Stimulated activated CD4-positive, alpha-beta T cell treated with anti-CD3 and anti-CD28 coated beads, Interleukin-12 subunit alpha, Interleukin-12 subunit beta, amount 100 ng/mL, for 48 hours (primary cell): ENCODE data around the gene HTRA3.

Experiments used
- DNase-seq, 3 donors: peaks; one replicate each; pipeline ENCODE4 v3.0.0-alpha.2; 2020; ENCODE audit warnings: low read depth in 2 of 3, low spot score in 1 of 3

HTRA3 gene

GRCh38 chr4:8269535-8270417, at the start of gene HTRA3:
Gene HTRA3 (plus strand): TSS chr4:8269754. CDS start chr4:8269969, 215 bp downstream.
- DNase-seq = no peak

- DNase-seq = no peak
Observed at GRCh38 chr4:8220661-8221450, 48.7 kb upstream of the HTRA3 start.

- DNase-seq = no peak
Observed at GRCh38 chr4:8221476-8221875, 48.1 kb upstream of the HTRA3 start.

GRCh38 chr4:8221985-8222384, 47.6 kb upstream of the HTRA3 start:
- no peak for DNase-seq

GRCh38 chr4:8222609-8223388, 46.8 kb upstream of the HTRA3 start:
- DNase-seq = no peak

GRCh38 chr4:8224267-8224974, 45.1 kb upstream of the HTRA3 start:
- no peak for DNase-seq

GRCh38 chr4:8224975-8225625, 44.5 kb upstream of the HTRA3 start:
- DNase-seq = no peak

GRCh38 chr4:8225706-8226443, 43.7 kb upstream of the HTRA3 start:
- DNase-seq = no peak

- no peak for DNase-seq
Observed at GRCh38 chr4:8227201-8227770, 42.3 kb upstream of the HTRA3 start.

GRCh38 chr4:8227771-8228318, 41.7 kb upstream of the HTRA3 start:
- DNase-seq = no peak

- peak; percentile 65 to 81 (median 74) for DNase-seq
Observed at GRCh38 chr4:8228319-8229250, 41.0 kb upstream of the HTRA3 start.

GRCh38 chr4:8229331-8229975, 40.1 kb upstream of the HTRA3 start:
- DNase-seq = no peak

- no peak for DNase-seq
Observed at GRCh38 chr4:8230033-8230432, 39.5 kb upstream of the HTRA3 start.

GRCh38 chr4:8230891-8231290, 38.7 kb upstream of the HTRA3 start:
- no peak for DNase-seq

- DNase-seq = no peak
Observed at GRCh38 chr4:8231551-8232049, 38.0 kb upstream of the HTRA3 start.

GRCh38 chr4:8232748-8233147, 36.8 kb upstream of the HTRA3 start:
- no peak for DNase-seq
